Skeletal muscle satellite cell (primary cell): Measurements from ENCODE around the gene ZNF775.

ENCODE experiments used
- H3K27me3 ChIP-seq: 2 replicates; pipeline ENCODE4 v1.7.0; 2013; ENCODE audit warnings: low read length; ENCODE audit not compliant: control insufficient read depth, insufficient read depth
- H3K36me3 ChIP-seq: 2 replicates; pipeline ENCODE4 v1.7.0; 2013; ENCODE audit warnings: mild to moderate bottlenecking, control low read depth, low read length; ENCODE audit not compliant: insufficient read depth
- H3K4me1 ChIP-seq: 2 replicates; pipeline ENCODE4 v1.7.0; 2013; ENCODE audit warnings: low read length; ENCODE audit not compliant: control insufficient read depth, insufficient read depth
- H3K4me2 ChIP-seq: 2 replicates; pipeline ENCODE4 v1.7.0; 2013; ENCODE audit warnings: mild to moderate bottlenecking, low read length
- H3K4me3 ChIP-seq: 2 replicates; pipeline ENCODE4 v1.7.0; 2013; ENCODE audit warnings: low read length
- H3K9ac ChIP-seq: 2 replicates; pipeline ENCODE4 v1.7.0; 2013; ENCODE audit warnings: mild to moderate bottlenecking, low read depth, low read length, moderate library complexity
- H3K9me3 ChIP-seq: replicated peaks from 2 replicates; pipeline ENCODE4 v1.7.0; 2013; ENCODE audit warnings: mild to moderate bottlenecking, control low read depth, low read length

The ZNF775 gene

GRCh38 chr7:150406567-150407421, 27.7 kb downstream of the ZNF775 start:
- no peaks in the 10 kb centered on the region for H3K36me3 ChIP-seq
- H3K4me1 ChIP-seq: peaks cover 16% of the 10 kb centered on the region
- no peaks in the 10 kb centered on the region for H3K27me3 ChIP-seq
- peak overlapping the region; percentile 79 for H3K4me3 ChIP-seq
- H3K9me3 ChIP-seq: no peaks in the 10 kb centered on the region
- no peak overlapping the region for H3K9ac ChIP-seq
- peak overlapping the region; percentile 96 for H3K4me2 ChIP-seq

GRCh38 chr7:150407588-150408392, 28.7 kb downstream of the ZNF775 start:
- Histone ChIP-seq H3K4me1 (peaks cover 16% of the 10 kb centered on the region), H3K9me3 (no peaks in the 10 kb centered on the region), H3K4me3 (no peak overlapping the region), H3K27me3 (no peaks in the 10 kb centered on the region), H3K4me2 (no peak overlapping the region), H3K36me3 (no peaks in the 10 kb centered on the region), H3K9ac (no peak overlapping the region)

- no peaks in the 10 kb centered on the region for H3K27me3 ChIP-seq
- no peak overlapping the region for H3K4me3 ChIP-seq
- no peak overlapping the region for H3K4me2 ChIP-seq
- H3K9me3 ChIP-seq: no peaks in the 10 kb centered on the region
- peaks cover 16% of the 10 kb centered on the region for H3K4me1 ChIP-seq
- no peak overlapping the region for H3K9ac ChIP-seq
- H3K36me3 ChIP-seq: no peaks in the 10 kb centered on the region
Observed at GRCh38 chr7:150408393-150409299, 29.5 kb downstream of the ZNF775 start.

- H3K4me3 ChIP-seq: no peak overlapping the region
- H3K4me2 ChIP-seq: no peak overlapping the region
- no peak overlapping the region for H3K9ac ChIP-seq
- no peaks in the 10 kb centered on the region for H3K36me3 ChIP-seq
- H3K4me1 ChIP-seq: peaks cover 10% of the 10 kb centered on the region
- no peaks in the 10 kb centered on the region for H3K9me3 ChIP-seq
- H3K27me3 ChIP-seq: no peaks in the 10 kb centered on the region
Observed at GRCh38 chr7:150409300-150410030, 30.3 kb downstream of the ZNF775 start.

GRCh38 chr7:150410131-150410530, 31.0 kb downstream of the ZNF775 start:
- no peak overlapping the region for H3K4me3 ChIP-seq
- no peaks in the 10 kb centered on the region for H3K36me3 ChIP-seq
- H3K9me3 ChIP-seq: no peaks in the 10 kb centered on the region
- H3K27me3 ChIP-seq: no peaks in the 10 kb centered on the region
- H3K4me2 ChIP-seq: no peak overlapping the region
- H3K4me1 ChIP-seq: peaks cover 6% of the 10 kb centered on the region
- H3K9ac ChIP-seq: no peak overlapping the region

- Histone ChIP-seq H3K9ac (no peak overlapping the region), H3K4me3 (no peak overlapping the region), H3K4me1 (peaks cover 6% of the 10 kb centered on the region), H3K36me3 (no peaks in the 10 kb centered on the region), H3K9me3 (no peaks in the 10 kb centered on the region), H3K27me3 (no peaks in the 10 kb centered on the region), H3K4me2 (no peak overlapping the region)
Observed at GRCh38 chr7:150410680-150411346, 31.7 kb downstream of the ZNF775 start.

GRCh38 chr7:150411606-150412005, 32.5 kb downstream of the ZNF775 start:
- no peaks in the 10 kb centered on the region for H3K4me1 ChIP-seq
- H3K9ac ChIP-seq: no peak overlapping the region
- no peaks in the 10 kb centered on the region for H3K9me3 ChIP-seq
- H3K4me3 ChIP-seq: no peak overlapping the region
- no peaks in the 10 kb centered on the region for H3K27me3 ChIP-seq
- H3K4me2 ChIP-seq: no peak overlapping the region
- H3K36me3 ChIP-seq: no peaks in the 10 kb centered on the region

GRCh38 chr7:150412016-150412415, 32.9 kb downstream of the ZNF775 start:
- H3K36me3 ChIP-seq: no peaks in the 10 kb centered on the region
- no peak overlapping the region for H3K9ac ChIP-seq
- H3K9me3 ChIP-seq: no peaks in the 10 kb centered on the region
- no peaks in the 10 kb centered on the region for H3K4me1 ChIP-seq
- no peaks in the 10 kb centered on the region for H3K27me3 ChIP-seq
- H3K4me2 ChIP-seq: no peak overlapping the region
- H3K4me3 ChIP-seq: no peak overlapping the region

- Histone ChIP-seq H3K27me3 (no peaks in the 10 kb centered on the region), H3K9me3 (no peaks in the 10 kb centered on the region), H3K4me1 (no peaks in the 10 kb centered on the region), H3K4me3 (no peak overlapping the region), H3K9ac (no peak overlapping the region), H3K4me2 (no peak overlapping the region), H3K36me3 (no peaks in the 10 kb centered on the region)
Observed at GRCh38 chr7:150412518-150413488, 33.7 kb downstream of the ZNF775 start.
